ENCODE measurements around the gene PLAGL1. TPM values are rescaled to one million over a fixed set of nuclear protein-coding genes. Genes with fewer than 3 reads are reported as not detected.
A peak's percentile ranks its signal among the peaks of the same experiment; 100 is the strongest.

PLAGL1 gene
- total RNA-seq, 1 donor from 2014 or later: 20.3 TPM

DNA sequence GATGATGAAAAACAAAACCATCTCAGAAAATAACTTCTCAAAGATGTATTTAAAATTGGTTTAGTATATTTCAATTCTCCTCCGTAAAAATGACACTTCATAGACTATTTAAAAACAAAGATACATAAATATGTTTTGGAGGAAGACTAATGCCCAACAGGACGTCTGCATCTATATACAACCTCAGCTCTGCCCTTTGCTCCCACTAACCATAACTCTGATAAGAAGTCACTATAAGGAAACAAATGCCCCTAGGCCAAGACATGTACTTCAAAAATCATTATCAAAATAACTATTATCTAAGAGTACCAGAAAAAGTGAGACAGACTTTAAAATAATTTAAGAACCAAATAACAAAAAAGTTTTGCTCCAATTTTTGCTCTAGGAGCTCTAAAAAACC, 23.4 kb downstream of the PLAGL1 start:
- H3K36me3 ChIP-seq (ENCODE audit: insufficient read depth, low read length): no peaks in the 10 kb centered on the region
- H3K4me2 ChIP-seq (ENCODE audit: low read length): no peak overlapping the region
- Mint-ChIP-seq H3K9me3 (ENCODE audit: unreplicated experiment) (peaks cover 3% of the 10 kb centered on the region), H3K4me1 (ENCODE audit: low read depth, unreplicated experiment) (no peaks in the 10 kb centered on the region), H3K27me3 (ENCODE audit: low read depth, unreplicated experiment) (peaks cover 3% of the 10 kb centered on the region), H3K4me3 (ENCODE audit: unreplicated experiment) (no peak overlapping the region), H3K36me3 (ENCODE audit: low read depth, unreplicated experiment) (no peaks in the 10 kb centered on the region), H3K27ac (ENCODE audit: unreplicated experiment) (no peak overlapping the region)
- FAIRE-seq: no peak
- no peaks in the 10 kb centered on the region for H3K79me2 ChIP-seq (ENCODE audit: insufficient read depth, low read length)
- no peaks in the 10 kb centered on the region for H3K27me3 ChIP-seq (ENCODE audit: insufficient read depth, low read length)
- no peak overlapping the region for H2AFZ ChIP-seq (ENCODE audit: low read depth, low read length)
- H3K9me3 ChIP-seq (ENCODE audit: insufficient read depth, low read depth, low read length): no peaks in the 10 kb centered on the region
- H4K20me1 ChIP-seq (ENCODE audit: insufficient read depth, low read length): peaks cover 9% of the 10 kb centered on the region
- no peak overlapping the region for H3K4me3 ChIP-seq (ENCODE audit: insufficient read depth, low read depth, low read length)
- H3K27ac ChIP-seq (ENCODE audit: low read depth, low read length): no peak overlapping the region
- DNase-seq (ENCODE audit: low read depth): no peak
- no peak overlapping the region for H3K9ac ChIP-seq (ENCODE audit: low read length)
- no peaks in the 10 kb centered on the region for H3K4me1 ChIP-seq (ENCODE audit: insufficient read depth, low read length)
- TF ChIP-seq, protein P1, sequence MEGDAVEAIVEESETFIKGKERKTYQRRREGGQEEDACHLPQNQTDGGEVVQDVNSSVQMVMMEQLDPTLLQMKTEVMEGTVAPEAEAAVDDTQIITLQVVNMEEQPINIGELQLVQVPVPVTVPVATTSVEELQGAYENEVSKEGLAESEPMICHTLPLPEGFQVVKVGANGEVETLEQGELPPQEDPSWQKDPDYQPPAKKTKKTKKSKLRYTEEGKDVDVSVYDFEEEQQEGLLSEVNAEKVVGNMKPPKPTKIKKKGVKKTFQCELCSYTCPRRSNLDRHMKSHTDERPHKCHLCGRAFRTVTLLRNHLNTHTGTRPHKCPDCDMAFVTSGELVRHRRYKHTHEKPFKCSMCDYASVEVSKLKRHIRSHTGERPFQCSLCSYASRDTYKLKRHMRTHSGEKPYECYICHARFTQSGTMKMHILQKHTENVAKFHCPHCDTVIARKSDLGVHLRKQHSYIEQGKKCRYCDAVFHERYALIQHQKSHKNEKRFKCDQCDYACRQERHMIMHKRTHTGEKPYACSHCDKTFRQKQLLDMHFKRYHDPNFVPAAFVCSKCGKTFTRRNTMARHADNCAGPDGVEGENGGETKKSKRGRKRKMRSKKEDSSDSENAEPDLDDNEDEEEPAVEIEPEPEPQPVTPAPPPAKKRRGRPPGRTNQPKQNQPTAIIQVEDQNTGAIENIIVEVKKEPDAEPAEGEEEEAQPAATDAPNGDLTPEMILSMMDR (IDR thresholded peaks at IDR 0.05; ENCODE audit: insufficient read depth, low read depth, low read length): no peak
- TF ChIP-seq EZH2 (IDR thresholded peaks at IDR 0.05; ENCODE audit: insufficient read depth, low read length): no peak

DNA sequence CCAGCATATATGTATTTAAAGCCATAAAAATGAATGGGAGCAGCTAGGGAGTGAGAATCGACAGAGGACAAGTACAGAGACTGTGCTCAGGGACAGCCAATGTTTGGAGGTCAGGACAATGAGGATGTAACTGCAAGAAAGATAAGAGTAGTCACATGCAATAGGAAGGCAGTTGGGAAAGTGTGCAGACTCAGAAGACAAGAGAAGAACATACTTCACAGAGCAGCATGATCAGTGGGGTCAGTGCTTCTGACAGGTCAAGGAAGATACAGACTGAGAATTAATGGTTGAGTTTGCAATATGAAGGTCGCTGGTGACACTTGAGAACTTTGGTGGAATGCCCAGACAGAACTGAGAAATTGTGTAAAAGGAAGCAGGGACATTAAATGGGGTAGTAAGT, 25.1 kb downstream of the PLAGL1 start:
- Histone ChIP-seq H3K79me2 (ENCODE audit: insufficient read depth, low read length) (no peaks in the 10 kb centered on the region), H3K27ac (ENCODE audit: low read depth, low read length) (no peak overlapping the region), H3K36me3 (ENCODE audit: insufficient read depth, low read length) (no peaks in the 10 kb centered on the region), H4K20me1 (ENCODE audit: insufficient read depth, low read length) (peaks cover 9% of the 10 kb centered on the region), H3K9ac (ENCODE audit: low read length) (no peak overlapping the region), H3K4me1 (ENCODE audit: insufficient read depth, low read length) (no peaks in the 10 kb centered on the region), H3K4me2 (ENCODE audit: low read length) (no peak overlapping the region), H3K9me3 (ENCODE audit: insufficient read depth, low read depth, low read length) (no peaks in the 10 kb centered on the region), H3K27me3 (ENCODE audit: insufficient read depth, low read length) (no peaks in the 10 kb centered on the region), H2AFZ (ENCODE audit: low read depth, low read length) (no peak overlapping the region), H3K4me3 (ENCODE audit: insufficient read depth, low read depth, low read length) (no peak overlapping the region)
- Mint-ChIP-seq H3K9me3 (ENCODE audit: unreplicated experiment) (no peaks in the 10 kb centered on the region), H3K27ac (ENCODE audit: unreplicated experiment) (no peak overlapping the region), H3K4me3 (ENCODE audit: unreplicated experiment) (no peak overlapping the region), H3K4me1 (ENCODE audit: low read depth, unreplicated experiment) (no peaks in the 10 kb centered on the region), H3K36me3 (ENCODE audit: low read depth, unreplicated experiment) (no peaks in the 10 kb centered on the region), H3K27me3 (ENCODE audit: low read depth, unreplicated experiment) (no peaks in the 10 kb centered on the region)
- TF ChIP-seq EZH2 (IDR thresholded peaks at IDR 0.05; ENCODE audit: insufficient read depth, low read length): no peak
- TF ChIP-seq, protein P1 (IDR thresholded peaks at IDR 0.05; ENCODE audit: insufficient read depth, low read depth, low read length): no peak
- FAIRE-seq: peak; percentile 78
- no peak for DNase-seq (ENCODE audit: low read depth)

GRCh38 chr6:143980921-143981320, 27.1 kb downstream of the PLAGL1 start:
- FAIRE-seq (no peak), DNase-seq (ENCODE audit: low read depth) (no peak)
- Histone ChIP-seq H3K4me2 (ENCODE audit: low read length) (no peak overlapping the region), H3K36me3 (ENCODE audit: insufficient read depth, low read length) (no peaks in the 10 kb centered on the region), H4K20me1 (ENCODE audit: insufficient read depth, low read length) (peaks cover 9% of the 10 kb centered on the region), H2AFZ (ENCODE audit: low read depth, low read length) (no peak overlapping the region), H3K4me1 (ENCODE audit: insufficient read depth, low read length) (no peaks in the 10 kb centered on the region), H3K27ac (ENCODE audit: low read depth, low read length) (no peak overlapping the region), H3K9me3 (ENCODE audit: insufficient read depth, low read depth, low read length) (no peaks in the 10 kb centered on the region), H3K27me3 (ENCODE audit: insufficient read depth, low read length) (no peaks in the 10 kb centered on the region), H3K9ac (ENCODE audit: low read length) (no peak overlapping the region), H3K4me3 (ENCODE audit: insufficient read depth, low read depth, low read length) (no peak overlapping the region), H3K79me2 (ENCODE audit: insufficient read depth, low read length) (no peaks in the 10 kb centered on the region)
- Mint-ChIP-seq H3K36me3 (ENCODE audit: low read depth, unreplicated experiment) (no peaks in the 10 kb centered on the region), H3K9me3 (ENCODE audit: unreplicated experiment) (no peaks in the 10 kb centered on the region), H3K4me3 (ENCODE audit: unreplicated experiment) (no peak overlapping the region), H3K4me1 (ENCODE audit: low read depth, unreplicated experiment) (no peaks in the 10 kb centered on the region), H3K27me3 (ENCODE audit: low read depth, unreplicated experiment) (no peaks in the 10 kb centered on the region), H3K27ac (ENCODE audit: unreplicated experiment) (no peak overlapping the region)
- TF ChIP-seq EZH2 (IDR thresholded peaks at IDR 0.05; ENCODE audit: insufficient read depth, low read length): no peak
- TF ChIP-seq, protein P1 (IDR thresholded peaks at IDR 0.05; ENCODE audit: insufficient read depth, low read depth, low read length): no peak

Data from astrocyte (in vitro differentiated cells and primary cell).